Measurements from ENCODE around the gene APH1B.

Gene APH1B

DNA sequence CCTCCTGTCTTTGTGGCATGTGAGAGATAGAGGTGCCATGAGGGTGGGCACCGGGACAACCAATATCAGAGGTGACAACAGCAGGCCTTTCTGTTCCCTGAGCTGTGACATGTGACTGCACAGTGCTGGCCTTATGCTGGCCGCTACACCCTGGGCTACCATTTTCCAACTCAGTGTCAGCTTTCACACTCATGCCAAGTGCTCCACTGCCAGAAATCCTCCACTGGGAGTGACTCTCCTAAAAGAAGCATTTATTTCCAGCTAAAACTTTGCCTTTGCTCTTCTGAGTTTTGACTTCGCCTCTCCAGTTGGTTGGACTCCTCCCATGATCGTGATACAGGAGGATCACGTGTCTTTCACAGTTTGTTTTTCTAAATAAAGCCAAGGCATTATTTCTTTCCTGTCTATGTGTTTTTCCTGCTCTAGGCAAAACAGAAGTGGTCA is 72.8 kb downstream of the APH1B start:
- TF ChIP-seq, protein P1, sequence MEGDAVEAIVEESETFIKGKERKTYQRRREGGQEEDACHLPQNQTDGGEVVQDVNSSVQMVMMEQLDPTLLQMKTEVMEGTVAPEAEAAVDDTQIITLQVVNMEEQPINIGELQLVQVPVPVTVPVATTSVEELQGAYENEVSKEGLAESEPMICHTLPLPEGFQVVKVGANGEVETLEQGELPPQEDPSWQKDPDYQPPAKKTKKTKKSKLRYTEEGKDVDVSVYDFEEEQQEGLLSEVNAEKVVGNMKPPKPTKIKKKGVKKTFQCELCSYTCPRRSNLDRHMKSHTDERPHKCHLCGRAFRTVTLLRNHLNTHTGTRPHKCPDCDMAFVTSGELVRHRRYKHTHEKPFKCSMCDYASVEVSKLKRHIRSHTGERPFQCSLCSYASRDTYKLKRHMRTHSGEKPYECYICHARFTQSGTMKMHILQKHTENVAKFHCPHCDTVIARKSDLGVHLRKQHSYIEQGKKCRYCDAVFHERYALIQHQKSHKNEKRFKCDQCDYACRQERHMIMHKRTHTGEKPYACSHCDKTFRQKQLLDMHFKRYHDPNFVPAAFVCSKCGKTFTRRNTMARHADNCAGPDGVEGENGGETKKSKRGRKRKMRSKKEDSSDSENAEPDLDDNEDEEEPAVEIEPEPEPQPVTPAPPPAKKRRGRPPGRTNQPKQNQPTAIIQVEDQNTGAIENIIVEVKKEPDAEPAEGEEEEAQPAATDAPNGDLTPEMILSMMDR (IDR thresholded peaks at IDR 0.05; ENCODE audit: control insufficient read depth, insufficient read depth, low read depth, low read length, missing control alignments) = no peak

DNA sequence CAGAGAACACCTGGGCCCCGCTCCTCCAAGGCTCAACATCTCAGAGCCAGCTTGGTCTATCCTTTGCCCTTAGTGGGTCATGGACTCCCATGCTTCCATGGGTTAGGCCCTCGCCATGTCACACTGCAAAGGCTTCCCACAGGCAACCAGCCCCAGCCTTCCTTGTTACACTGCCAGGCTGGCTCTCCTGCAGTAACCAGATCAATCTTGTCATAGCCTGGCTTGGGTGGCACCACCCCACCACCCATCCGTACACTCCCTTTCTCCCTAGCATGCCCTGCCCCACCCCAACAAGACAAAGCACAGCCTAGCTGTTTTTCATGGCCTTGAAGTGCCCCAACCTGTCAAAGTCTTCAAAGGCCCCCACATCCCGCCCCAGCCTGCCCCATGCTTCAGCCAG is 73.8 kb downstream of the APH1B start:
- H3K4me3 ChIP-seq (ENCODE audit: control insufficient read depth, low read depth, low read length) = no peak overlapping the region
- TF ChIP-seq, protein P1 (IDR thresholded peaks at IDR 0.05; ENCODE audit: control insufficient read depth, insufficient read depth, low read depth, low read length, missing control alignments) = no peak
- DNase-seq (ENCODE audit: low read depth) = no peak

More for the DNA sequence above, 72.8 kb downstream of the APH1B start:
- no peak for DNase-seq (ENCODE audit: low read depth)
- no peak overlapping the region for H3K4me3 ChIP-seq (ENCODE audit: control insufficient read depth, low read depth, low read length)

DNA sequence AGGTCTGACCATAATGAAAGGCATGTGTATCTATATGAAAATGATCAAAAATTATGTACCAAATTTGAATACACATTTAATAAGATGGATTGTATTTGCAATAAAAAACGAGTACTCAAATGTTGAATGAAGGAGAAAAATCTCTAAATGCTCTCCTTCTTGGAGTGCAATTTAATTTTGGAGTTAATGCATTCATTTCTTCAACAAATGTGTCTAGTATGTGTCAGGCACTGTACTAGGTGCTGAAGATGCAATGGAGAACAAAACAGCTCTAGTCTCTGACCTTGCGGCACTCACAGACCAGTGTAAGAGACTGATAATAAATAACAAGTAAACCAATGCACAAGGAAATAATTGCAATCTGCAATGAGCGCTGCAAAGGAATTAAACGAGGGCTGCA is 75.4 kb downstream of the APH1B start:
- DNase-seq (ENCODE audit: low read depth) = no peak
- TF ChIP-seq, protein P1 (IDR thresholded peaks at IDR 0.05; ENCODE audit: control insufficient read depth, insufficient read depth, low read depth, low read length, missing control alignments) = no peak
- no peak overlapping the region for H3K4me3 ChIP-seq (ENCODE audit: control insufficient read depth, low read depth, low read length)

DNA sequence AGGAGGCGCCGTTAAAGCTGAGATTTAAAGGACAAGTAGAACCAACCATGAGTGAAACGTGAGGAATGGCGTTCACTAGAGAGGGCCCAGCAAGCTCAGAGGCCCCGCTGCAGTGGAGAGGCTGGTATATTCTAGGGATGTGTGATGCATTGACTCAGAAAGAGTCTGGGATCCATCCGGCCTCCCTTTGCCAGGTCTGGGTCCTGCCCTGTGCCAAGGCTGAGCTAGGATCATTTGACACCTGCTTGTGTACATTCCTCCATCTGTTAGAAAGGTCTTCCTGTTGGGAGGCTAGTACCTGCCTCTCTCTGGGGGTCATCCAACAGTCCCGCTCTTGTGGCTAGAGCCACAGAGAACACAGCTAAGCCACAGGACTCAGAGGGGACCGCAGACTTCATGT is 75.9 kb downstream of the APH1B start:
- TF ChIP-seq, protein P1 (IDR thresholded peaks at IDR 0.05; ENCODE audit: control insufficient read depth, insufficient read depth, low read depth, low read length, missing control alignments) = no peak
- no peak overlapping the region for H3K4me3 ChIP-seq (ENCODE audit: control insufficient read depth, low read depth, low read length)
- DNase-seq (ENCODE audit: low read depth) = no peak

DNA sequence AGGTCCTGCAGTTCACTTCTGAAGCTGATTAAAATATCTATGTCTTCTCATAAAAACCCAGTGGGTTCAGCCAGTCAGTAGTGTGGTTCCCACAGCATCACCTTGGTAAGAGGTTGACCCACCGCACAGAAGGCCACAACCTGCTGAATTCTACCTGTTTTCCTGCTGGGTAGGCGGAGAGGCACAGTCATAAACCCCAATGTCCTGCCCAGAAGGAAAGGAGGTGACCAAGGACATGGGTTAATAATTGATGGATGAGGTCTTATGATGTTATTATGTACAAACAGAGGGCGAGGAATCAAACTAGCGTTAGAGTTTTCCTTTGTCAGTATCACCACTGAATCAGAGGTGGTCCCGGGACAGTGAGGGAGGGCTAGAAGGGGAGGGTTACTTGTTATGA is 76.5 kb downstream of the APH1B start:
- no peak for DNase-seq (ENCODE audit: low read depth)
- H3K4me3 ChIP-seq (ENCODE audit: control insufficient read depth, low read depth, low read length) = no peak overlapping the region
- TF ChIP-seq, protein P1 (IDR thresholded peaks at IDR 0.05; ENCODE audit: control insufficient read depth, insufficient read depth, low read depth, low read length, missing control alignments) = no peak

DNA sequence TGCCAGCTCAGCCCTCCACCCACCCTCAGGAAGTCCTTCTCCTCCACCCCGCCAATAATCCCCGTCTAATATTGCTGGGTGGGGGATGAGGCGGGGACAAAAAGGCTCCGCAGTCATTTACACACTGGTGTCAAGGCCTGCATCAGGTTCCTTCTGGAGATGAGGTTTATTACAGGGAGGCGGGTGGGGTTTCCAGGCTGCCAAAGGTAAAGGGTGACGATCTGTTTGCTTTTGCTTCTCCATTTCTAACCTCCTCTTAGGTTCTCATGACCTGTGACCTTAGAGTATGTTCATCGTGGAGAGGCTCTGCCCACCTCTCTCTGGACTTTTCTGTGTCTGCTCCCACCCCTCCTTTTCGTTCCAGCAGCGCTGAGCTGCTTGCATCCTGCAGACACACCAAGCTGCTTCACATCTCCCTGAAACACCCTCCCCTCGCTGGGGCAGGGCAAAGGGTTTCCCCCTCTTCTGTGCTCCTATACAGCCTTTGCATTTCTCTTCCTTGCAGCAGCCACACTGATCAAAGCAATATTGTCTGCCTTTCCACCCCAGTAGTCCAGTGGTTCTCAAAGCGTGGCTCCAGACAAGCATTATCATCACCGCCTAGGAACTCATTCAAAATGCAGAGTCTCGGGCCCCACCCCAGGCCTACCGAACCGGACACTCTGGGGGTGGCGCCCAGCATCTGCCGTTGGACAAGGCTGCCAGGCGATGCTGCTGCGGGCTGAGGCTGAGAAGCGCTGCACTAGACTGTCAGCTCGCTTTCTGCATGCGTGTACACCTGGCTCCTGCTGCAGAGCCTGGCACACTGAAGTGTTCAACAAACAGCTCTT is 77.6 kb downstream of the APH1B start:
- H3K4me3 ChIP-seq (ENCODE audit: control insufficient read depth, low read depth, low read length) = no peak overlapping the region
- DNase-seq (ENCODE audit: low read depth) = no peak
- TF ChIP-seq, protein P1 (IDR thresholded peaks at IDR 0.05; ENCODE audit: control insufficient read depth, insufficient read depth, low read depth, low read length, missing control alignments) = no peak

All from AG09309 (cell line).